Astrocyte of the spinal cord (primary cell): ENCODE data around the gene TFDP2.

Source experiments
- DNase-seq: peaks from one replicate; pipeline ENCODE4 v3.0.0; 2011; ENCODE audit warnings: low read depth, low spot score
- H3K4me3 ChIP-seq: 2 replicates; pipeline ENCODE4 v1.5.1; 2011; ENCODE audit warnings: low read depth, mild to moderate bottlenecking, low read length, moderate library complexity
- in situ Hi-C: cut with HindIII; loops from 2 replicates; pipeline ENCODE4 v1.10.0; 2017; ENCODE audit warnings: low sequenced_read_pairs
- TF ChIP-seq, protein P1 (sequence below): IDR thresholded peaks from 2 replicates; pipeline ENCODE4 v1.5.1; 2012; ENCODE audit warnings: low read depth, mild to moderate bottlenecking, low read length, inconsistent platforms

TFDP2 gene

GRCh38 chr3:142056656-142057330 is 92.6 kb downstream of the TFDP2 start:
- no peak for DNase-seq
- in situ Hi-C loops = no loop called here
- TF ChIP-seq, protein P1, sequence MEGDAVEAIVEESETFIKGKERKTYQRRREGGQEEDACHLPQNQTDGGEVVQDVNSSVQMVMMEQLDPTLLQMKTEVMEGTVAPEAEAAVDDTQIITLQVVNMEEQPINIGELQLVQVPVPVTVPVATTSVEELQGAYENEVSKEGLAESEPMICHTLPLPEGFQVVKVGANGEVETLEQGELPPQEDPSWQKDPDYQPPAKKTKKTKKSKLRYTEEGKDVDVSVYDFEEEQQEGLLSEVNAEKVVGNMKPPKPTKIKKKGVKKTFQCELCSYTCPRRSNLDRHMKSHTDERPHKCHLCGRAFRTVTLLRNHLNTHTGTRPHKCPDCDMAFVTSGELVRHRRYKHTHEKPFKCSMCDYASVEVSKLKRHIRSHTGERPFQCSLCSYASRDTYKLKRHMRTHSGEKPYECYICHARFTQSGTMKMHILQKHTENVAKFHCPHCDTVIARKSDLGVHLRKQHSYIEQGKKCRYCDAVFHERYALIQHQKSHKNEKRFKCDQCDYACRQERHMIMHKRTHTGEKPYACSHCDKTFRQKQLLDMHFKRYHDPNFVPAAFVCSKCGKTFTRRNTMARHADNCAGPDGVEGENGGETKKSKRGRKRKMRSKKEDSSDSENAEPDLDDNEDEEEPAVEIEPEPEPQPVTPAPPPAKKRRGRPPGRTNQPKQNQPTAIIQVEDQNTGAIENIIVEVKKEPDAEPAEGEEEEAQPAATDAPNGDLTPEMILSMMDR = no peak
- no peak overlapping the region for H3K4me3 ChIP-seq

DNA sequence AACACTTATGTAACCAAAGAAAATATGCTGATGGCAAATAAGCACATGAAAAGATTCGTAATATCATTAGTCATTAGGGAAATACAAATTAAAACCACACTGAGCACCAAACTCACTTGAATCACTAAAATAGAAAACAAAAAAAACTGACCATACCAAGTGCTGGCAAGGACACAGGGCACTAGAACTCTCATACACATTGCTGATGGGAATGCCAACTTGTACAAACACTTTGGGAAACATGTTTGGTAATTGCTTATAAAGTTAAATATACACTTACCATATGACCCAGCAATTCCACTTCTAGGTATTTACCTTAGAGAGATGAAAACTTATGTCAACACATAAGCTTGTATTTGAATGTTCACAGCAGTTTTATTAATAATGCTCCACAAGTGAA is 95.5 kb downstream of the TFDP2 start:
- in situ Hi-C loops = no loop called here
- TF ChIP-seq, protein P1 = no peak
- no peak for DNase-seq
- H3K4me3 ChIP-seq = no peak overlapping the region

DNA sequence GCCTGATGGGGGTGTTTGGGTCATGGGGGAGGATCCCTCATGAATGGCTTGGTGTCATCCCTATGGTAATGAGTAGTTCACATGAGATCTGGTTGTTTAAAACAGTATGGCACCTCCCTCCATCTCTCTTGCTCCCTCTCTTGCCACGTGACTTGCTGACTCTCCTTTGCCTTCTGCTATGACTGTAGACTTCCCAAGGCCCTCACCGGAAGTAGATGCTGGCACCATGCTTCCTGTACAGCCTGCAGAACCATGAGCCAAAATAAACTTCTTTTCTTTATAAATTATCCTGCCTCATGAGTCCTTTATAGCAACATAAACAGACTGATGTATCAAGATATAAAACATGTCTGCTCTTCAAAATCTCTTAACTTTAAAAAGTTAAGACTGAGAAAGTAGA is 96.1 kb downstream of the TFDP2 start:
- no peak for DNase-seq
- TF ChIP-seq, protein P1 = no peak
- no peak overlapping the region for H3K4me3 ChIP-seq
- in situ Hi-C loops = no loop called here

DNA sequence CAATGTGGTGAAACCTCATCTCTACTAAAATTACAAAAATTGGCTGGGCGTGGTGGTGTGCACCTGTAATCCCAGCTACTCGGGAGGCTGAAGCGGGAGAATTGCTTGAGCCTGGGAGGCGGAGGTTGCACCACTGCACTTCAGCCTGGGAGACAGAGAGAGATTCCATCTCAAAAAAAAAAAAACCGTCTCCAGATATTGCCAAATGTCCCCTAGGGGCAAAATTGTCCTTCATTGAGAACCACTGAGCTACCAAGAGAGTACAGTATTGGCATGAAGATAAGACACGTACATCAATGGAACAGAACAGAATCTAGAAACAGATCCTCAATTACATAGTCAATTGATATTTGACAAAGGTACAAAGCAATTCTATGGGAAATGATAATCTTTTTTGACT is 98.0 kb downstream of the TFDP2 start:
- H3K4me3 ChIP-seq = no peak overlapping the region
- TF ChIP-seq, protein P1 = no peak
- in situ Hi-C loops = no loop called here
- no peak for DNase-seq

DNA sequence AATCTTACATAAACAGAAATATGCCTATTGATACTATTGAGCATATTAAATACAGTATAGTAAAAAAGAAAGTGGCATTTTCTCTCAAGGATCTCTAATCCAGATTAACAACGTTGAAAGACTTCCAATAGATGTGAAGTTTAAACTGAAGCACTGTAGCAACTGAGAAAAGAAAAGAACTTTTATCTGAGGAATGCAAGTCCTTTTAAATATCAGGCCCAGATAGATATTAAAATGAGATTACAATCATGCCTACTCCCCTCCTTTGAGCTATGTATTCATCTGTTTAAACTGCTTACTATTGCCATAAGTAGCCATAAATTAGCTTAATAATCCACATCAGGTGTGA is 102.3 kb downstream of the TFDP2 start:
- TF ChIP-seq, protein P1 = no peak
- DNase-seq = no peak
- no peak overlapping the region for H3K4me3 ChIP-seq
- in situ Hi-C loops = no loop called here

DNA sequence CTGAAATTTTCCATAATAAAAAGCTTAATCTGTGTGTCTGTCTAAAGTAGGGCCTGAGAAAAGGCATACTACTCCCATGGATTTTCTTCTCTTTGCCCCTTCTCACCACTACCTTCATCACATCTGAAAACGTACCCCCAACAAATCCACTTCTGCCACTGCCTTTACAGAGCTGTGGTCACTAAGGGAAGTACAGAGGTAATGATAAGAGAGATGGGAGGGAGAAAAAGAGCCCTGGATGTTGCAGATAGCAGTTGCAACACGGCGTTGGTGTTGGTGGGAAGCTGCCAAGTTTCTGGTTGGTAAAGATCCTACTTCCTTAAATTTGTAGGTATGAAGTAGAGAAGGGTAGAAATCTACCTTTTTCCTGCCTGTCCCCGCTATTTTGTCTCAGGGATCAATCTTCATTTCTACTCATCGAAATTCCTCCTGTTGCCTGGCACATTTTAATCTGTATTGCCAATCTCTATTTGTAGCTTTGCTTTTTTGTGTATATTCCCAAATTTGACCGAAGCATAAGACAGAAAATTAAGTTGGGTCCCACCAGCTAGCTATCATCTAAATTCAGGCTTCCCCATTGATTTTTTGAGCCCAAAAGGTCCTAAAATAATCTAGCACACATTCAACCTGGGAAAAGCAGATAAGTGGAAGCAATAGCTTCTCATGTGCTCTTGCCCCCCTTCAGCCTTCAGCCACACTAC is 102.9 kb downstream of the TFDP2 start:
- H3K4me3 ChIP-seq = no peak overlapping the region
- in situ Hi-C loops = no loop called here
- TF ChIP-seq, protein P1 = no peak

More for the DNA sequence above, 102.9 kb downstream of the TFDP2 start:
- no peak for DNase-seq
